Lower leg skin (tissue), 3 donors: ENCODE results near the gene NWD2.

Experiments used
- POLR2A ChIP-seq, 2 donors: fragments of 450-650 bp; IDR thresholded peaks; one replicate each; pipeline ENCODE4 v1.6.1; 2016 to 2017; ENCODE audit warnings: antibody characterized with exemption in 2 of 2, mild to moderate bottlenecking in 1 of 2, moderate library complexity in 1 of 2
- TF ChIP-seq, protein P1 (sequence below), 3 donors: fragments of 450-650 bp; IDR thresholded peaks; one replicate each; pipeline ENCODE4 v1.5.1; 2016; ENCODE audit warnings: antibody characterized with exemption in 3 of 3, mild to moderate bottlenecking in 3 of 3, moderate library complexity in 2 of 3

DNA sequence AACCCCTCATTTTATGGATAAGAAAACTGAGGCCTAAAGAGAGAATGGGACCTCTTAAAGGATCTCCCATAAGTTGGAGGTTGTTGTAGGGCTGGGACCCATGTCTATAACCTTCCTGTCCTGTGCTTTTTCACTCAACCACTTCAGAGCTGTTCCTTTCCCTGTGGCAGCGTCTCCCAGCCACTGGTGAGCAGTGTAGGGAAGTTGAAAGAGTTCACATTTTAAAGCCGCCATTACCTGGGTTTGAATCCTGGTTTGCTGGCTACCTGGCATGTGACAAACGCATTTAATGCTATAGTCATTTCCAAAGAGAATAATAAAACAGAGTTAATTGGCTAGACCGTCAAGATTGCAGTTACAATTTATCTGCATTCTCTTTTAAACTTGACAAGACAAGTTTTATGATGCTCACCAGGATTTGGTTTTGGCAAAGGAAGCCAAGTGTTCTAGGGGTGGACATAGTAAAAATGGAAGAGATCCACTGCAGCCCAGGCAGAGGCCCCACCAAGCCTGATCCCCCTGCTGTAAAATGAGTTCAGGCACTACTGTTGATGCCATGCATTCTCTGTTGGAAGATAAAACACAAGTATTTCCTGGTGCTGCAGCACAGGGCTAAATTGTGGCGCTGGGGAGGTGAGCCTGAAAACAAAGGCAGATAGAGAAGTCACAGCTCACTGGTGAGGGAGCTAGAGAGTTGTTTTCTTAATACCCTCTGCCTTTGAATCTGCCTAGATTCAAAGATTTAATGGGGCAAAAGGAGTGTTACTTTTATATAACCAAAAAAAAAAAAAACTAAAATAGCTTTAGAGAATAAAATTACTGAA, 218.7 kb downstream of the NWD2 start:
- TF ChIP-seq, protein P1, sequence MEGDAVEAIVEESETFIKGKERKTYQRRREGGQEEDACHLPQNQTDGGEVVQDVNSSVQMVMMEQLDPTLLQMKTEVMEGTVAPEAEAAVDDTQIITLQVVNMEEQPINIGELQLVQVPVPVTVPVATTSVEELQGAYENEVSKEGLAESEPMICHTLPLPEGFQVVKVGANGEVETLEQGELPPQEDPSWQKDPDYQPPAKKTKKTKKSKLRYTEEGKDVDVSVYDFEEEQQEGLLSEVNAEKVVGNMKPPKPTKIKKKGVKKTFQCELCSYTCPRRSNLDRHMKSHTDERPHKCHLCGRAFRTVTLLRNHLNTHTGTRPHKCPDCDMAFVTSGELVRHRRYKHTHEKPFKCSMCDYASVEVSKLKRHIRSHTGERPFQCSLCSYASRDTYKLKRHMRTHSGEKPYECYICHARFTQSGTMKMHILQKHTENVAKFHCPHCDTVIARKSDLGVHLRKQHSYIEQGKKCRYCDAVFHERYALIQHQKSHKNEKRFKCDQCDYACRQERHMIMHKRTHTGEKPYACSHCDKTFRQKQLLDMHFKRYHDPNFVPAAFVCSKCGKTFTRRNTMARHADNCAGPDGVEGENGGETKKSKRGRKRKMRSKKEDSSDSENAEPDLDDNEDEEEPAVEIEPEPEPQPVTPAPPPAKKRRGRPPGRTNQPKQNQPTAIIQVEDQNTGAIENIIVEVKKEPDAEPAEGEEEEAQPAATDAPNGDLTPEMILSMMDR (IDR thresholded peaks at IDR 0.05) = no peak
- no peak for TF ChIP-seq POLR2A (IDR thresholded peaks at IDR 0.05)
